ENCODE measurements around the gene PFN3.

Gene PFN3

GRCh38 chr5:177353093-177353492 is 47.4 kb downstream of the PFN3 start:
- no peak for TF ChIP-seq CTCF (IDR thresholded peaks at IDR 0.05; ENCODE audit: extremely low read depth, missing control alignments)
- DNase-seq (ENCODE audit: low spot score), result no peak

- TF ChIP-seq CTCF (IDR thresholded peaks at IDR 0.05; ENCODE audit: extremely low read depth, missing control alignments), result no peak
- peak; percentile 94 for DNase-seq (ENCODE audit: low spot score)
These were observed 48.8 kb downstream of the PFN3 start, which contains the start of gene LMAN2 for GRCh38 chr5:177351392-177352329. LMAN2 (minus strand) TSS chr5:177351668; CDS start chr5:177351647, 21 bp downstream.

- DNase-seq (ENCODE audit: low spot score), result no peak
- no peak for TF ChIP-seq CTCF (IDR thresholded peaks at IDR 0.05; ENCODE audit: extremely low read depth, missing control alignments)
These were observed 49.6 kb downstream of the PFN3 start for GRCh38 chr5:177350776-177351391.
